Adrenal gland (tissue), 12 donors: ENCODE results near the gene AKAP13. TPM values are rescaled to one million over a fixed set of nuclear protein-coding genes. Genes with fewer than 3 reads are reported as not detected.

Experiments used
- DNase-seq, 7 donors: peaks; one replicate each; pipeline ENCODE4 v3.0.0-alpha.2; 2019 to 2020
- H3K27ac ChIP-seq, 5 donors: fragments of 200-600 bp; sonication (generic) in 4 of 5; 1 replicate in 3 of 5; 2 replicates in 2 of 5; pipeline versions ENCODE4 v1.5.1 to v1.8.0; 2016 to 2020; ENCODE audit warnings: mild to moderate bottlenecking in 1 of 5
- H3K27me3 ChIP-seq: fragments of 200-600 bp; 2 replicates; pipeline ENCODE4 v1.8.0; 2021
- H3K36me3 ChIP-seq, 2 donors: fragments of 200-600 bp; replicated peaks in 1 of 2; 1 replicate in 1 of 2; 2 replicates in 1 of 2; pipeline versions ENCODE4 v1.5.1 to v1.8.0; 2018 to 2022
- H3K4me1 ChIP-seq, 2 donors: fragments of 200-600 bp; replicated peaks in 1 of 2; 1 replicate in 1 of 2; 2 replicates in 1 of 2; pipeline versions ENCODE4 v1.5.1 to v1.8.0; 2018 to 2021
- H3K4me3 ChIP-seq, 4 donors: fragments of 200-600 bp; sonication (generic) in 3 of 4; one replicate each; pipeline ENCODE4 v1.5.1; 2016 to 2018
- H3K9me3 ChIP-seq, 3 donors: fragments of 200-600 bp; sonication (generic) in 1 of 3; replicated peaks in 1 of 3; 1 replicate in 2 of 3; 2 replicates in 1 of 3; pipeline versions ENCODE4 v1.5.1 to v1.8.0; 2016 to 2021
- POLR2A ChIP-seq, 2 donors: fragments of 450-650 bp; IDR thresholded peaks; one replicate each; pipeline ENCODE4 v1.6.1; 2017; ENCODE audit warnings: antibody characterized with exemption in 2 of 2, mild to moderate bottlenecking in 2 of 2, moderate library complexity in 1 of 2
- WGBS, 4 donors: extraction: QIAGEN DNeasy Blood & Tissue Kit in 2 of 4; methylation state at CpG; one replicate each; pipeline versions ENCODE4 v1.1.5 to v1.1.7; 2013 to 2017; 5-methylcytosine and 5-hydroxymethylcytosine counted together
- intact Hi-C, 2 donors: fragments of 100-400 bp; cut with DNase I; formaldehyde crosslinking; loops; one replicate each; pipeline versions ENCODE4 v1.14.1 to v1.15.0; 2022 to 2023
- polyA plus RNA-seq, 3 donors: library from polyadenylated mRNA; stranded (reverse); fragments of 200-250 nt in 2 of 3; fragments of 350-450 nt in 1 of 3; fragmentation: Illumina TruSeq in 1 of 3; extraction: RNeasy Lipid Tissue Mini Kit (QIAGEN cat#74804) in 1 of 3; gene quantifications; one replicate each; pipeline ENCODE4 v1.2.3, GENCODE V29; 2013 to 2014
- total RNA-seq, 9 donors: library from RNA; depleted of rRNA in 4 of 9; stranded (reverse); fragments of >200 nt in 4 of 9; fragments of 120-200 nt in 1 of 9; fragmentation: NEBNext Ultra II Directional in 1 of 9; extraction: Animal tissue kit (Norgen Biotek cat#: 25700) in 1 of 9; gene quantifications; one replicate each; pipeline versions ENCODE4 v1.1.0 to v1.2.4, GENCODE V29; 2013 to 2023
- TF ChIP-seq, protein P1 (sequence below), 6 experiments: fragments of 450-650 bp in 4 of 6; fragments of 200-600 bp in 2 of 6; sonication (generic) in 1 of 6; IDR thresholded peaks; 1 replicate in 5 of 6; 2 replicates in 1 of 6; pipeline versions ENCODE4 v1.5.1 to v1.8.0; 2016 to 2021; ENCODE audit warnings: antibody characterized with exemption in 6 of 6, mild to moderate bottlenecking in 2 of 6, moderate library complexity in 1 of 6
- donor health status: healthy with polysubstance abuse.
- donor health status: Bipolar disorder and iron deficiency.
- donor health status: DM: yes; HTN: yes; CAD: no.
- donor health status: DM: no; HTN: no; CAD: no.
- donor health status: DM: no; HTN: no; CAD: no.
- donor health status: DM: yes; HTN: yes; CAD: no.

AKAP13 gene
- total and polyA plus RNA-seq, 12 donors = 42.7 to 144 (median 89.2) TPM

DNA sequence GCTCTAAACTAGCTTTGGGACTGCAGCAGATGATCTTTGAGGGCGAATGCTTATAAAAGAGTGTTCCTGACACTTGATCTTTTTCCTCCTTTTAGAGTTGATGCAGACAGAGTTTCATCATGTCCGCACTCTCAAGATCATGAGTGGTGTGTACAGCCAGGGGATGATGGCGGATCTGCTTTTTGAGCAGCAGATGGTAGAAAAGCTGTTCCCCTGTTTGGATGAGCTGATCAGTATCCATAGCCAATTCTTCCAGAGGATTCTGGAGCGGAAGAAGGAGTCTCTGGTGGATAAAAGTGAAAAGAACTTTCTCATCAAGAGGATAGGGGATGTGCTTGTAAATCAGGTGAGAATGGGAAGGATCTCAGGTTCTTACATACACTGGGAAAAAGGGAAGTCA lies 338.6 kb downstream of the AKAP13 start:
- TF ChIP-seq, protein P1, sequence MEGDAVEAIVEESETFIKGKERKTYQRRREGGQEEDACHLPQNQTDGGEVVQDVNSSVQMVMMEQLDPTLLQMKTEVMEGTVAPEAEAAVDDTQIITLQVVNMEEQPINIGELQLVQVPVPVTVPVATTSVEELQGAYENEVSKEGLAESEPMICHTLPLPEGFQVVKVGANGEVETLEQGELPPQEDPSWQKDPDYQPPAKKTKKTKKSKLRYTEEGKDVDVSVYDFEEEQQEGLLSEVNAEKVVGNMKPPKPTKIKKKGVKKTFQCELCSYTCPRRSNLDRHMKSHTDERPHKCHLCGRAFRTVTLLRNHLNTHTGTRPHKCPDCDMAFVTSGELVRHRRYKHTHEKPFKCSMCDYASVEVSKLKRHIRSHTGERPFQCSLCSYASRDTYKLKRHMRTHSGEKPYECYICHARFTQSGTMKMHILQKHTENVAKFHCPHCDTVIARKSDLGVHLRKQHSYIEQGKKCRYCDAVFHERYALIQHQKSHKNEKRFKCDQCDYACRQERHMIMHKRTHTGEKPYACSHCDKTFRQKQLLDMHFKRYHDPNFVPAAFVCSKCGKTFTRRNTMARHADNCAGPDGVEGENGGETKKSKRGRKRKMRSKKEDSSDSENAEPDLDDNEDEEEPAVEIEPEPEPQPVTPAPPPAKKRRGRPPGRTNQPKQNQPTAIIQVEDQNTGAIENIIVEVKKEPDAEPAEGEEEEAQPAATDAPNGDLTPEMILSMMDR (IDR thresholded peaks at IDR 0.05) = no peak
- no peak for TF ChIP-seq POLR2A (IDR thresholded peaks at IDR 0.05)
- Histone ChIP-seq H3K27ac (no peak overlapping the region), H3K4me3 (no peak overlapping the region), H3K4me1 (peaks cover 0 to 16% of the 10 kb centered on the region in 2 donors), H3K36me3 (peaks cover 0 to 94% of the 10 kb centered on the region in 2 donors), H3K27me3 (no peaks in the 10 kb centered on the region), H3K9me3 (no peaks in the 10 kb centered on the region)
- intact Hi-C loops = no loop called here
- 86 to 99% (median 97%) methylated on average over 4 of the region's 4 CpGs for WGBS, 4 donors
- DNase-seq = no peak

DNA sequence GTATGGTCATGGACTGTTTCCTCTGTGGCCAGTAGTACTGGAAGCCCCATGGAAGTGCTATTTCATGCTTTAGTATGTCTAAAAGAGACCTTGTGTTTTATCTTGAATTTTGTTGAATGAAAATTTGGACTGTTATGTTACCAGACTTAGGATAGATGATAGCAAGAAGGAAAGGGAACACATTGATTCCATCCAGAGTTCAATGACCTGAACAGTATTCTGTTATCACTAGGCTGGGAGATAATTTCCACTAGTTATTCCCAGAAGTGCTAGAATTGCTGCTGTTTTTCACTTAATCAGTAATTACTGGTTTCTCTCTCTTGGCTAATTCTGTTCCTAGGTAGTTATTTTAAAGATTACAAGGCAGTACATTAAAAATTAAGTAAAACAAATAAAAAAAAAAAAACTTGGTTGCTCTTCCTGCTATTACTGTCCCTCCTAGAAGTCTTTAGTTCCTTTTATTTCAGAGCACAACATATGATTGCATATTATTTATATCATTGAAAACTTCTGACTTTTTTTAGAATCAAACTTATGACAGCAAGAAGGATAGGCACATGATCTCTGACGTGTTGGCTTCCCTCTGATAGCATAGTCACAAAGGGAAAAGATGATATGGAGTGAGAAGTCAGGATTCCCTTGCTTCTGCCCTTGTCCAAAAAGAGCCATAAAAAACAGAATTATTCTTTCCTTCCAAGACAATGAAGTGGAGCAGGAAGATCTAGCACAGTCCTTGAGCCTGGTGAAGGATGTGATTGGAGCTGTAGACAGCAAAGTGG lies 342.2 kb downstream of the AKAP13 start:
- no peak for DNase-seq
- TF ChIP-seq, protein P1 (IDR thresholded peaks at IDR 0.05) = no peak
- TF ChIP-seq POLR2A (IDR thresholded peaks at IDR 0.05) = no peak
- peaks cover 0 to 88% of the 10 kb centered on the region in 2 donors for H3K36me3 ChIP-seq
- no peaks in the 10 kb centered on the region for H3K27me3 ChIP-seq
- no peak overlapping the region for H3K4me3 ChIP-seq
- intact Hi-C loops = no loop called here
- no peaks in the 10 kb centered on the region for H3K9me3 ChIP-seq
- peak overlapping the region in 2 of 5 donors; percentile 12 to 44 for H3K27ac ChIP-seq
- H3K4me1 ChIP-seq = peaks cover 0 to 24% of the 10 kb centered on the region in 2 donors
- WGBS, 4 donors = 25 to 48% (median 47%) methylated on average over 1 of the region's 1 CpG

DNA sequence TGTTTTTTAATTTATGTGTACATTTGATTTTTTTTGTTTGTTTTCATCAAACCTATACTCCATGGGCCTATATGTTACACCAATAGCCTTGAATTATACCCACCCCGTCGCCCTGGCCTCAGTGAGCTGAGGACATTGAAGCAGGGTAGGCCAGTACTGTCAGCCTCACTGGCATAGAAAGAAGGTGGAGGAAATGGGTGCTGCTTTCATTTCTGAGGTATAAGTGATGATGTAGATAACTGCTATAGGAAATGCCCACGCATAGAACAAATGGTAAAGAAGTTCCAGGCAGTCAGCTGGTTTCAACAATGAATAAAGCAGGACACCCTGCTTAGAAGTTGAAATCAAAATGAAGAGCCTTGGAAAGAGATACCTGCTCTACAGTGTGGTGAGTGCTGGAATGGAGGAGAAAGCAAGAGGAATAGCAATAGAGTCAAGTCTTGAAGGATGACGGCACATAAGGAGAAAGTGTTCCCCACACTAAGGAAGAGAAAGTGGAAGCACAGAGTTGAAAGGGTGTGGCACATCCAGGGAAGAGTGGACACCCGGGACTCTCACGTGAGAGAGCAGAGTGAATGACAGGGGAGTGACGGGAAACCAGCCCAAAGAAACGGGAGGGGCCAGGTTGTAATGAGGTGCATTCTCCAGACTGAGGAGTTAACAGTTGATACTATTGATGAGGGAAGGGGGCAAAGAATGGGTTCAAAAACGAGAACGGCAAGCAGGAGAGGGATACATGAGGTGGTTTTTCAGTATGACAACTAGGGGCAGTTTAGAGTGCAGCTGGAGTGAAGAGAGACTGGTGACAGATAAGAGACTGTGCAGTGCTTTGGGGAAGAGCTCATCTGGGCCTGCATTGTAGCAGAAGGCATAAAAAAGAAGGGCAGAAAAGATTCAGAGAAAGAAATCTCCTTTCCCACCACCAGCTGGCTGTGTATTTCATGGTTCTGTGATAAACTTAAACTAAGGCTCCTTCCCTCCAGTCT lies 343.9 kb downstream of the AKAP13 start:
- peaks cover 0 to 24% of the 10 kb centered on the region in 2 donors for H3K4me1 ChIP-seq
- intact Hi-C loops = no loop called here
- 65 to 76% (median 67%) methylated on average over 10 of the region's 10 CpGs for WGBS, 4 donors

More for the DNA sequence above, 343.9 kb downstream of the AKAP13 start:
- DNase-seq = no peak
- H3K4me3 ChIP-seq = no peak overlapping the region
- peaks cover 0 to 84% of the 10 kb centered on the region in 2 donors for H3K36me3 ChIP-seq
- peak overlapping the region in 2 of 5 donors; percentile 51 to 63 for H3K27ac ChIP-seq
- no peaks in the 10 kb centered on the region for H3K9me3 ChIP-seq
- TF ChIP-seq, protein P1 (IDR thresholded peaks at IDR 0.05) = no peak
- no peak for TF ChIP-seq POLR2A (IDR thresholded peaks at IDR 0.05)
- H3K27me3 ChIP-seq = no peaks in the 10 kb centered on the region
